Frontal cortex (tissue), 4 donors: ENCODE measurements around the gene CENPK. TPM values are rescaled to one million over a fixed set of nuclear protein-coding genes. Genes with fewer than 3 reads are reported as not detected.

Source experiments
- DNase-seq, 2 donors: peaks; one replicate each; pipeline ENCODE4 v3.0.0; 2012; ENCODE audit warnings: low spot score in 2 of 2
- FAIRE-seq: peaks from 2 replicates; lab custom pipeline; 2012; peaks lifted over from hg19 to GRCh38; lab: Jason Lieb, UNC
- small RNA-seq: library from RNA; depleted of rRNA; stranded (forward); fragments of <200 nt; gene quantifications from one replicate; pipeline ENCODE3, GENCODE V24; 2014
- total RNA-seq: library from RNA; depleted of rRNA; stranded (reverse); fragments of >200 nt; gene quantifications from one replicate; pipeline ENCODE4 v1.2.3, GENCODE V29; 2014
- donor health status: control.
- donor health status: control.
- donor health status: control.

The CENPK gene
- total RNA-seq, 1 donor from 2014 or later: 8.6 TPM

GRCh38 chr5:65468633-65469032, 94.3 kb downstream of the CENPK start:
- no peak for FAIRE-seq
- DNase-seq: no peak

Small RNAs within 50 kb of the gene (small RNA-seq; reads per million reads assigned to genes)
- gene RNU6-540P: not detected

Other genes starting within 250 kb of the CENPK start
- 15.5 TPM for gene ADAMTS6, start 81.2 kb downstream of the CENPK start, total RNA-seq
- gene PPWD1, start 128 bp upstream of the CENPK start, total RNA-seq: 43.6 TPM
- gene TRIM23, start 61.2 kb upstream of the CENPK start, total RNA-seq: 97.8 TPM
- gene SHLD3, start 61.9 kb upstream of the CENPK start, total RNA-seq: 13.0 TPM
- 52.2 TPM for gene TRAPPC13, start 61.9 kb upstream of the CENPK start, total RNA-seq
- gene SGTB, start 158.9 kb upstream of the CENPK start, total RNA-seq: 29.8 TPM
- gene NLN, start 159.0 kb upstream of the CENPK start, total RNA-seq: 64.4 TPM